ENCODE results near the gene SPATA46. TPM values are rescaled to one million over a fixed set of nuclear protein-coding genes. Genes with fewer than 3 reads are reported as not detected.

SPATA46 gene
- total RNA-seq, 2 donors from 2014 or later, result not detected

- no peak for TF ChIP-seq CTCF (IDR thresholded peaks at IDR 0.05)
- Histone ChIP-seq H3K4me1 (no peaks in the 10 kb centered on the region), H3K27ac (no peak overlapping the region), H3K4me3 (no peak overlapping the region), H3K9ac (ENCODE audit: low read depth in 2 of 2, low read length in 2 of 2) (no peak overlapping the region), H3K36me3 (no peaks in the 10 kb centered on the region), H3K27me3 (no peaks in the 10 kb centered on the region), H3K9me3 (no peaks in the 10 kb centered on the region)
- intact Hi-C loops (cut with DNase I), result no loop called here
- no peak for DNase-seq
Measured at GRCh38 chr1:162327788-162328165, 48.9 kb downstream of the SPATA46 start.

GRCh38 chr1:162327144-162327787, 49.4 kb downstream of the SPATA46 start:
- Histone ChIP-seq H3K27ac (no peak overlapping the region), H3K9ac (ENCODE audit: low read depth in 2 of 2, low read length in 2 of 2) (no peak overlapping the region), H3K9me3 (no peaks in the 10 kb centered on the region), H3K27me3 (no peaks in the 10 kb centered on the region), H3K4me1 (no peaks in the 10 kb centered on the region), H3K4me3 (no peak overlapping the region), H3K36me3 (no peaks in the 10 kb centered on the region)
- intact Hi-C loops (cut with DNase I), result no loop called here
- no peak for TF ChIP-seq CTCF (IDR thresholded peaks at IDR 0.05)
- DNase-seq, result no peak

GRCh38 chr1:162326559-162326958, 50.1 kb downstream of the SPATA46 start:
- Histone ChIP-seq H3K27me3 (no peaks in the 10 kb centered on the region), H3K9me3 (no peaks in the 10 kb centered on the region), H3K4me1 (no peaks in the 10 kb centered on the region), H3K9ac (ENCODE audit: low read depth in 2 of 2, low read length in 2 of 2) (no peak overlapping the region), H3K27ac (no peak overlapping the region), H3K36me3 (no peaks in the 10 kb centered on the region), H3K4me3 (no peak overlapping the region)
- TF ChIP-seq CTCF (IDR thresholded peaks at IDR 0.05), result no peak
- no peak for DNase-seq
- intact Hi-C loops (cut with DNase I), result no loop called here

GRCh38 chr1:162324396-162324795, 52.3 kb downstream of the SPATA46 start:
- intact Hi-C loops (cut with DNase I), result no loop called here
- H3K4me3 ChIP-seq, result no peak overlapping the region
- no peak for DNase-seq
- TF ChIP-seq CTCF (IDR thresholded peaks at IDR 0.05), result no peak
- H3K27ac ChIP-seq, result no peak overlapping the region
- H3K9me3 ChIP-seq, result no peaks in the 10 kb centered on the region
- no peak overlapping the region for H3K9ac ChIP-seq (ENCODE audit: low read depth in 2 of 2, low read length in 2 of 2)
- no peaks in the 10 kb centered on the region for H3K36me3 ChIP-seq
- H3K27me3 ChIP-seq, result no peaks in the 10 kb centered on the region
- no peaks in the 10 kb centered on the region for H3K4me1 ChIP-seq

Small RNA genes lying within 50 kb of the gene (microRNA-seq; reads per million reads assigned to microRNA genes)
- gene MIR556, result 22.1 reads per million, percentile 30 among the genes with 10 or more reads in this experiment

Other genes with a start within 250 kb of the SPATA46 start
- 10 to 100 TPM; 26.9 to 54.0 TPM for gene C1orf226, start 4.9 kb upstream of the SPATA46 start, total RNA-seq
- under 1 TPM; 0.27 to 0.69 TPM for gene SH2D1B, start 35.3 kb upstream of the SPATA46 start, total RNA-seq
- 10 to 100 TPM; 52.1 to 59.0 TPM for gene UHMK1, start 121.0 kb upstream of the SPATA46 start, total RNA-seq
- gene UAP1, start 184.9 kb upstream of the SPATA46 start, total RNA-seq, result 100 to 1,000 TPM in 1 of 2 donors, 10 to 100 TPM in 1; 79.5 to 144 TPM

Data from colonic mucosa (tissue), 4 donors.